Activated CD4-positive, alpha-beta T cell treated with anti-CD3 and anti-CD28 coated beads, Interleukin-2, amount 10 ng/mL, durations not matched to agents 24 days and 14 days (primary cell): ENCODE data around the gene IGF1R. TPM values are rescaled to one million over a fixed set of nuclear protein-coding genes. Genes with fewer than 3 reads are reported as not detected.

Experiments used
- DNase-seq: peaks from one replicate; pipeline ENCODE4 v3.0.0; 2022
- H3K27ac Mint-ChIP-seq: one replicate; pipeline ENCODE4 v1.8.0; 2022; ENCODE audit warnings: mild to moderate bottlenecking, mixed read lengths
- H3K27me3 Mint-ChIP-seq: one replicate; pipeline ENCODE4 v1.8.0; 2022; ENCODE audit warnings: mixed read lengths
- H3K36me3 Mint-ChIP-seq: one replicate; pipeline ENCODE4 v1.8.0; 2022; ENCODE audit warnings: low read depth, mild to moderate bottlenecking, mixed read lengths
- H3K4me1 Mint-ChIP-seq: one replicate; pipeline ENCODE4 v1.8.0; 2021; ENCODE audit warnings: mixed read lengths
- H3K4me3 Mint-ChIP-seq: one replicate; pipeline ENCODE4 v1.8.0; 2022; ENCODE audit warnings: mild to moderate bottlenecking, moderate library complexity, mixed read lengths
- H3K9me3 Mint-ChIP-seq: one replicate; pipeline ENCODE4 v1.8.0; 2021; ENCODE audit warnings: mixed read lengths
- intact Hi-C: fragments of 100-400 bp; cut with micrococcal nuclease; formaldehyde crosslinking; loops from one replicate; pipeline ENCODE4 v1.15.1; 2023
- total RNA-seq: library from RNA; stranded (reverse); gene quantifications from 2 replicates; pipeline ENCODE4 v1.2.3, GENCODE V29; 2022

IGF1R gene
- total RNA-seq, 1 donor from 2014 or later = 35.3 TPM

GRCh38 chr15:98653686-98654085 is 5.3 kb downstream of the IGF1R start:
- H3K27ac Mint-ChIP-seq = no peak overlapping the region
- peaks cover 30% of the 10 kb centered on the region for H3K4me1 Mint-ChIP-seq
- H3K4me3 Mint-ChIP-seq = no peak overlapping the region
- no peak for DNase-seq
- intact Hi-C loops = loop anchor here (5.0 kb wide), 1 partner anchor 134 kb away; no protein-coding TSS in a partner anchor
- H3K9me3 Mint-ChIP-seq = no peaks in the 10 kb centered on the region
- no peaks in the 10 kb centered on the region for H3K36me3 Mint-ChIP-seq
- peaks cover 40% of the 10 kb centered on the region for H3K27me3 Mint-ChIP-seq

- H3K36me3 Mint-ChIP-seq = no peaks in the 10 kb centered on the region
- H3K27me3 Mint-ChIP-seq = peaks cover 40% of the 10 kb centered on the region
- no peak overlapping the region for H3K27ac Mint-ChIP-seq
- no peak overlapping the region for H3K4me3 Mint-ChIP-seq
- no peak for DNase-seq
- H3K4me1 Mint-ChIP-seq = peaks cover 30% of the 10 kb centered on the region
- intact Hi-C loops = loop anchor here (5.0 kb wide), 3 partner anchors 42 to 208 kb away; no protein-coding TSS in a partner anchor
- H3K9me3 Mint-ChIP-seq = no peaks in the 10 kb centered on the region
These were observed 6.5 kb downstream of the IGF1R start for GRCh38 chr15:98654790-98655360.

- H3K4me1 Mint-ChIP-seq = peaks cover 26% of the 10 kb centered on the region
- no peaks in the 10 kb centered on the region for H3K9me3 Mint-ChIP-seq
- H3K27me3 Mint-ChIP-seq = peaks cover 36% of the 10 kb centered on the region
- H3K36me3 Mint-ChIP-seq = no peaks in the 10 kb centered on the region
- H3K4me3 Mint-ChIP-seq = no peak overlapping the region
- intact Hi-C loops = loop anchor here (5.0 kb wide), 2 partner anchors 42 to 208 kb away; no protein-coding TSS in a partner anchor
- DNase-seq = no peak
- no peak overlapping the region for H3K27ac Mint-ChIP-seq
These were observed 7.4 kb downstream of the IGF1R start for GRCh38 chr15:98655732-98656131.

GRCh38 chr15:98657721-98658120 is 9.4 kb downstream of the IGF1R start:
- Mint-ChIP-seq H3K27me3 (peaks cover 17% of the 10 kb centered on the region), H3K4me3 (no peak overlapping the region), H3K4me1 (peaks cover 10% of the 10 kb centered on the region), H3K27ac (no peak overlapping the region), H3K36me3 (no peaks in the 10 kb centered on the region), H3K9me3 (no peaks in the 10 kb centered on the region)
- intact Hi-C loops = loop anchor here (5.0 kb wide), 2 partner anchors 40 to 210 kb away; no protein-coding TSS in a partner anchor
- no peak for DNase-seq

- no peak overlapping the region for H3K4me3 Mint-ChIP-seq
- peak; percentile 84 for DNase-seq
- peaks cover 7% of the 10 kb centered on the region for H3K4me1 Mint-ChIP-seq
- peaks cover 12% of the 10 kb centered on the region for H3K27me3 Mint-ChIP-seq
- H3K36me3 Mint-ChIP-seq = no peaks in the 10 kb centered on the region
- intact Hi-C loops = loop anchor here (1.0 to 5.0 kb wide), 3 partner anchors 38 to 212 kb away; no protein-coding TSS in a partner anchor
- H3K9me3 Mint-ChIP-seq = no peaks in the 10 kb centered on the region
- H3K27ac Mint-ChIP-seq = no peak overlapping the region
These were observed 10.7 kb downstream of the IGF1R start for GRCh38 chr15:98658831-98659699.

- no peak for DNase-seq
- Mint-ChIP-seq H3K4me1 (peaks cover 8% of the 10 kb centered on the region), H3K27ac (no peak overlapping the region), H3K36me3 (no peaks in the 10 kb centered on the region), H3K4me3 (no peak overlapping the region), H3K9me3 (no peaks in the 10 kb centered on the region), H3K27me3 (peaks cover 8% of the 10 kb centered on the region)
- intact Hi-C loops = no loop called here
These were observed 11.7 kb downstream of the IGF1R start for GRCh38 chr15:98660055-98660454.

GRCh38 chr15:98663045-98663444 is 14.7 kb downstream of the IGF1R start:
- DNase-seq = no peak
- peaks cover 2% of the 10 kb centered on the region for H3K27me3 Mint-ChIP-seq
- intact Hi-C loops = no loop called here
- H3K4me3 Mint-ChIP-seq = no peak overlapping the region
- no peaks in the 10 kb centered on the region for H3K36me3 Mint-ChIP-seq
- H3K27ac Mint-ChIP-seq = no peak overlapping the region
- H3K9me3 Mint-ChIP-seq = no peaks in the 10 kb centered on the region
- H3K4me1 Mint-ChIP-seq = peaks cover 20% of the 10 kb centered on the region

- H3K27me3 Mint-ChIP-seq = no peaks in the 10 kb centered on the region
- no peaks in the 10 kb centered on the region for H3K9me3 Mint-ChIP-seq
- DNase-seq = no peak
- H3K4me1 Mint-ChIP-seq = peaks cover 25% of the 10 kb centered on the region
- intact Hi-C loops = no loop called here
- H3K4me3 Mint-ChIP-seq = no peak overlapping the region
- no peaks in the 10 kb centered on the region for H3K36me3 Mint-ChIP-seq
- H3K27ac Mint-ChIP-seq = no peak overlapping the region
These were observed 15.3 kb downstream of the IGF1R start for GRCh38 chr15:98663606-98664005.

- H3K27me3 Mint-ChIP-seq = no peaks in the 10 kb centered on the region
- no peaks in the 10 kb centered on the region for H3K36me3 Mint-ChIP-seq
- no peak overlapping the region for H3K4me3 Mint-ChIP-seq
- H3K4me1 Mint-ChIP-seq = peaks cover 52% of the 10 kb centered on the region
- no peak overlapping the region for H3K27ac Mint-ChIP-seq
- no peak for DNase-seq
- intact Hi-C loops = no loop called here
- H3K9me3 Mint-ChIP-seq = no peaks in the 10 kb centered on the region
These were observed 18.1 kb downstream of the IGF1R start for GRCh38 chr15:98666441-98666840.

- H3K27me3 Mint-ChIP-seq = no peaks in the 10 kb centered on the region
- peaks cover 54% of the 10 kb centered on the region for H3K4me1 Mint-ChIP-seq
- H3K4me3 Mint-ChIP-seq = no peak overlapping the region
- intact Hi-C loops = no loop called here
- no peaks in the 10 kb centered on the region for H3K9me3 Mint-ChIP-seq
- no peak for DNase-seq
- no peak overlapping the region for H3K27ac Mint-ChIP-seq
- H3K36me3 Mint-ChIP-seq = no peaks in the 10 kb centered on the region
These were observed 18.5 kb downstream of the IGF1R start for GRCh38 chr15:98666841-98667240.

- Mint-ChIP-seq H3K36me3 (no peaks in the 10 kb centered on the region), H3K9me3 (no peaks in the 10 kb centered on the region), H3K27ac (no peak overlapping the region), H3K4me3 (no peak overlapping the region), H3K27me3 (no peaks in the 10 kb centered on the region), H3K4me1 (peaks cover 54% of the 10 kb centered on the region)
- no peak for DNase-seq
- intact Hi-C loops = loop anchor here (2.0 kb wide), 1 partner anchor 17 kb away; no protein-coding TSS in a partner anchor
These were observed 19.3 kb downstream of the IGF1R start for GRCh38 chr15:98667521-98668179.

- Mint-ChIP-seq H3K36me3 (no peaks in the 10 kb centered on the region), H3K9me3 (no peaks in the 10 kb centered on the region), H3K27me3 (no peaks in the 10 kb centered on the region), H3K27ac (peak overlapping the region; percentile 32), H3K4me1 (peaks cover 50% of the 10 kb centered on the region), H3K4me3 (peak overlapping the region; percentile 32)
- intact Hi-C loops = loop anchor here (1.0 to 2.0 kb wide), 2 partner anchors 18 to 31 kb away; no protein-coding TSS in a partner anchor
- peak; percentile 84 for DNase-seq
These were observed 20.4 kb downstream of the IGF1R start for GRCh38 chr15:98668566-98669308.

GRCh38 chr15:98669638-98670037 is 21.3 kb downstream of the IGF1R start:
- Mint-ChIP-seq H3K27me3 (no peaks in the 10 kb centered on the region), H3K4me1 (peaks cover 46% of the 10 kb centered on the region), H3K36me3 (no peaks in the 10 kb centered on the region), H3K9me3 (no peaks in the 10 kb centered on the region), H3K27ac (peak overlapping the region; percentile 3), H3K4me3 (no peak overlapping the region)
- DNase-seq = no peak
- intact Hi-C loops = loop anchor here (1.0 to 2.0 kb wide), 2 partner anchors 19 to 30 kb away; no protein-coding TSS in a partner anchor
